HCEC 1CT (cell line): ENCODE results near the gene MTCH1.
"Not testable (repeated sequence)": the region's sequence is repeated elsewhere in the genome, so short reads cannot be mapped to it uniquely, and the experiment has no call there.

Experiments used
- DNase-seq: peaks from one replicate; pipeline ENCODE4 v3.0.0-alpha.2; 2017

Gene MTCH1

DNA sequence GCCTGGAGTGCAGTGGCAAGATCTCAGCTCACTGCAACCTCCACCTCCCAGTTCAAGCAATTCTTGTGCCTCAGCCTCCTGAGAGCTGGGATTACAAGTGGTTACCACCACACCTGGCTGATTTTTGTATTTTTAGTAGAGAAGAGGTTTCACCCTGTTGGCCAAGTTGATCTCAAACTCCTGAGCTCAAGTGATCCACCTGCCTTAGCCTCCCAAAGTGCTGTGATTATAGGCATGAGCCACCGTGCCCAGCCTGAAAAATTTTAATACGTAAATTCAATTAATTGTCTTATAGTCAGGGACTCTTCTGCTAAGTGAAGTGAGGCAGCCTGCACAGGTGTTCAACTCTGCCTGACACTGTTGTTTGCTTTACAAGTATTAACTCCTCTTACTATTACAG is 4.4 kb upstream of the MTCH1 start:
- DNase-seq, result not testable (repeated sequence)

DNA sequence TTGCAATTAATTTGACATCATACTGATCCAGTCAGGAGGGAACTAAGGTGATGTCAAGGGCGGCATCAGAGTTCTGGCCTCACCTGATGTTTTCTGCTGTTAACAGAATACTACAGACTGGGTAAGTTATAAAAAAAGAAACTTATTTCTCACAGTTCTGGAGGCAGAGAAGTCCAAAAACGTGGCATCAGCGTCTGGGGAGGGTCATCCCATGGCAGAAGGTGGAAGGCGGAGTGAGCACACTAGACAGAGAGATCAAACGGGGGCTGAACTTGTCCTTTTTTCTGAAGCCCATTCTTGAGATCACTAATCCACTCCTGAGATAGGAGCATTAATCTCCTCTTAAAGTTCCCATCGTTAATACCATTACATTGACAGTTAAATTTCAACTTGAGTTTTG is 3.3 kb upstream of the MTCH1 start:
- no peak for DNase-seq

DNA sequence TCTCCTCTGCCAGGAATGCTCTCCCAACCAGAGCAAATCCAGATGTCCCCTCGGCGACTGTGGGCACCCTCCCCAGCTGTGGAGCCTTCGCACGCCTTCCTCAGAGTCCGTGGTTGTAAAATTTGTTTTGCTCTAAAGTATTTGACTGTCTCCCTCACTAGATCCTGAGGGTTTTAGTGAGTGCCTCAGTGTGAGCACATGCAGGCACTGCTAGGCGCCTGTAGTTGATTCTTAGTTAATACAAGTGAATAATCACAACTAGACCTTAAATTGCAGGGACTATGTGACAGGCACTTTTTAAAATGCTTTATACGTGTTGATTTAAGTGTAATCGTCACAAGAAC is 680 bp upstream of the MTCH1 start:
- DNase-seq, result no peak

DNA sequence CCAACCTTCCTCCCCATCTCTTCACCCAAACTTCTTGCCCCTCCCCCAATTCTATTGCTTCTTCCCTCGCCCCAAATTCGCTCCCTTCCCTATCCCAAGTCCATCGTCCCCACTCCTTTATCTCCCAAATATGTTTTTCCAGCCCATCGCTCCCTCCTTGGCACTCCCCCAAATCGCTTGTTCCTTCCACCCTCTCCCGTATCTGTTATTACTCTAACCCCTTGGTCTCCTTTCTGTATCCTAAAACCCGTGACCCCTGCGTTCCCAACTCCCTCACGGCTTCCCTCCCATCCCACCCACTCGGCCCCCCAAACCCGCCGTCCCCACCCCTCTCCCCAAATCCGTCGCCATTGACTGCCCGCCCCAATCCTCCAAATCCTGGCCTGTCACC is 584 bp downstream of the MTCH1 start:
- DNase-seq, result no peak

DNA sequence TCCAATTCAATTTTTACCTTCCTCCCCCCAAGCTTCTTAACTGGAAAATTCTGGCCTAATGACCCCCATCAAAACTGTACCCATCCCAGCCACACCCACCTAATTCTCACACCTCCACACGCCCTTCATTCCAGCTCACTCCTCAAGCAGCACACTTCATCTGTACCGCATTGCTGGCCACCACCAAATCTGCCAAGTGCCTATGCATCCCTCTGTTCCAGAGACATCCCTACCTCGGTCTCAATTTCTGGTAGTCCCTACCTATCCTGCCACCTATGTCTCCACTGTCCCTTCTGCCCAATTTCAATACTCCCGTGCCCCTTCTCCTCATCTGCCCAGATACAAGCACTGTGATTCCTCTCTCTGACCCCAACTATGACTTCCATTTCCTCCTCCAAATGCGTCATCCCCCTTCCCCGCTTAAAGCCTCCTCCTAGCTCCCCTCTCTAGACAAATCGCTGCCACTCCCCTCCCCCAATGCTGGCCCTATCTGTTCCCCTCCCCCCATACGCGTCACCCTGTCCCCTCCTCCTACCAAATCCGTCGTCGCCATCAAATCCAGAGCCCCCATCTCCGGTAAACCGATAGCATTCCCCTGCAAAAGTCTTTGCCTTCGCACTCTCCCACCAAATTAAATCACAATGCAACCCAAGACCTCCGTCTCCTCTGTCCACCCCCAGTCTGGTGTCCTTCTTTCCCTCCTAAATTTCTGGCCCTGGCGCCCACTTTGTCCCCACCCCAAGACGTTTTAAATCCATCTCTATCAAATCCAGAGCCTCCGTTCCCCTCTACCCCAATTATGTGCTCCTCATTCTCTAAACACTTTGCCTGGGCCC is 1.2 kb downstream of the MTCH1 start:
- peak; percentile 71 for DNase-seq

DNA sequence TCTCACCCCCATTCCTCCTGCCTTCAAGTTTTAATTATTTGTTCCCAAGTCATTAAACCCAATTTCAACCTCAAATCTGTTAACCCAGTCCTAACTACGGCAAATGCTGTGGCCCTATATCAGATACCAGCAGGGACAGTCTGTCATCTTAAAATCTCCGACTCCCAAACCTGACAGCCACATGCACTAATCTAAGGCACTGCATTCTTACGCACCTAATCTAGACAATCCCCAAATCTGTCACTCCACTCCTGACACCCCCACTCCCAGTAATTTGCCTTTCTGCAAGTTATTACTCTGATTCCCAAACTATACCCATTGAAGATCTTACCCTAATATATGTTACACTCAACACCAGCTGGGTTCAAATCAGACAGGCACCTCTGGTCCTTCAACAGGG is 2.5 kb downstream of the MTCH1 start:
- DNase-seq, result no peak

DNA sequence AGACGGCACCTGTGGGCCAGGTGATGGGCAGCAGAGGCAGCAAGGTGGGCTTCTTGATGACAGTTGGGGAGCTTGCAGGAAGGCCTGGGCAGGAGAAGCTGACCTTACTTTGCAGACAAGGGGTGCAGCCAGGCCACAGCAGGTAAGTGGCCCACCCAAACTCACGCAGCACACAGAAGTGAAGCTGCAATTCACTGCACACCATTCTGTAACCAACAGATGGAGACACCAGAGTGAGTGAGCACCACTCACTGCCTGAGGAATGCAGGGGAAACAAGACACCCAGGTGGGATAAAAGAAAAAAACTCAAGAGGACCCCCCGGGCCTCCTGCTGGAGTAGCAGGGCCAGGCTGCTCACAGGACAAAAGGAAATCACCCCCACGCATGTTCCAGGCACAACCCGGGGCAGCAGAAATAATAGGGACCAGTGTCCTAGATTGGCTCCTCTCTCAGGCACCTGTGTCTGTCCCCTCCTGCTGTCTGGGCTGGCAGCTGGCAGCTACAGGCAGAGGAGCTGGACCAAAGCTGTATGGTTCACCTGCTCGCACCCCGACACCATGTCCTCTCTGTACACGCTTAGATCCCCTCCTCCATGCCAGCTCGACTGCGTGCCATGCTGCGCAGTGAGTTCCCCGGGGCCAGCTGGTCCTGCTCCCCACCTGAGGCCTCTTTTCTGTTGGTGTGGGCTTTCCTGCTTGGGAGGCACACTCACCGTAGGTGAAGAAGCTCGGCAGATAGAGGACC is 4.9 kb downstream of the MTCH1 start:
- DNase-seq, result no peak

DNA sequence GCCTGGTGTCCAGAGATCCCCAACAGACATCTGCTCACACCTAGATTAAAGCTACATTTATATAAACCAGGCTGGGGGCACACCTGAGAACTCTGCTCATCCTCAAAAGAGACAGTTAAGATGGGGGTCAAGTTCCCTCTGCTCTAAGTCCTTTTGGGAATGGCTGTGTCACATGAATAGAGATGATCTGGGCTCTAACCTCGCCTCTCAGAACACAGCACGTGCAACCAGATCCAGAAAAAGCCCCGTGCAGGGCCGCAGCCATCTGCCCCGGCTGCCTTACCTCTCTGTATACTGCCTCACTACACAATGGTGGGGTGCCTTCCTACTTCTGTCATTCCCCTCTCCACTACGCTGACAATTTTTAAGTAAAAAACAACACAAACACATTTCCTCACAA is 5.9 kb downstream of the MTCH1 start:
- no peak for DNase-seq

DNA sequence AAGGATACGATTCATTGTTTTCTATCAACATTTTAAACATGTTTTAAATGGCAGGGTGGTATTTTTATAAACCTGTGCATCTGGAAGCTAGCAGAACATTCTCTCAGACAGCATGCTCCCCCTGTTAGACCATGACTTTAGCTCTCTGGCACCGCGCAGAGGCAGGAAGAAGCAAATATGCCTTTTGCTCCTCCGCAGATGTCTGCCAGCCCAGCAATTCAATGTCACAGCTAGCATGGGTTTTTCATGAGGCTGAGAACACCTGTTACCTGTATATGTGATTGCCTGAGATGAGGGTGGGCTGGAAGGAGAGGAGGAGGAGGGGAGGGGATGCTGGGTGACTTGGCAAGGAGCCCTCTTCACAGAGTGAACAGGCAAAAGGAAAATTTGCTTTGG is 6.7 kb downstream of the MTCH1 start:
- peak; percentile 38 for DNase-seq

DNA sequence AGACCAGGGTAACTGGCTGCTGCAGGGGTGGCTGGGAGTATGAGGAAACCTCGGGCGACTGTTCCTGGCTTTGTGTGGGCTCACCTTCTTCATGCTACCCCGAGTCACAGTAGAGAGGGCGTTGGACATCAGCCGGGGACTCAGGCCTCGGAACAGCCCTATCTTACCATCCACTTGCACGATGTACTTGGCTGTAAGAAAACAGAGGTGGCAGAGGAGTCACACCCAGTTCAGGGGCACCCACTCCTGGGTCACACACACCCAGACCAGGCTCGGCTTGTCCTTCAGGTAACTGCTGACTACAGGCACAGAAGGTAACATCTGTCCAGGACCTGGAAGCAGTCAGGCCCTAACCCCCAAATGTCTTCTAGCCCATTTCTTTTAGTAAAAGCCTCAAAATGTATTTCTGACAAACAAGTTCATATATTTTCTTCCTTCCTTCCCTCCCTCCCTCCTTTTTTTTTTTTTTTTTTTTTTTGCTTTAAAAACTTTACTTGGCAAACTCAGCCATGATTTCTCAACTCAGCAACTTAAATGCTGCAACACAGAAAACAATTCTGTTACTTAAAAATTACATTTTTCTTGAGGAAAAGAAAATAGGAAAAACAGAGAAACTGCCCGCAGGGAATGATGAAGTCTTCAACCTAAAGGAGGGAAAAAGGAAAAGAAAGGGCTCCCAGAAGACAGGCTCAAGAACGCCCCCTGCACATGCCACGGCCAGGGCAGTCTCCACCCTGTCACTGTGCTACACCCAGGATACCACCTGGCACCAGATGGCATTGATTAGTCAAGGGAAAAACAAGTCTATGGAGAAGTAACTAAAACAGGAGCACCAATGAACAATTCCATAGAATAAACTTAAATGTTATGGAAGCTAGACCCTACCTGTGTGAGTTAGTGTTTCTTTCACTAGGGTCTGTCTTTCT is 7.3 kb downstream of the MTCH1 start:
- no peak for DNase-seq

DNA sequence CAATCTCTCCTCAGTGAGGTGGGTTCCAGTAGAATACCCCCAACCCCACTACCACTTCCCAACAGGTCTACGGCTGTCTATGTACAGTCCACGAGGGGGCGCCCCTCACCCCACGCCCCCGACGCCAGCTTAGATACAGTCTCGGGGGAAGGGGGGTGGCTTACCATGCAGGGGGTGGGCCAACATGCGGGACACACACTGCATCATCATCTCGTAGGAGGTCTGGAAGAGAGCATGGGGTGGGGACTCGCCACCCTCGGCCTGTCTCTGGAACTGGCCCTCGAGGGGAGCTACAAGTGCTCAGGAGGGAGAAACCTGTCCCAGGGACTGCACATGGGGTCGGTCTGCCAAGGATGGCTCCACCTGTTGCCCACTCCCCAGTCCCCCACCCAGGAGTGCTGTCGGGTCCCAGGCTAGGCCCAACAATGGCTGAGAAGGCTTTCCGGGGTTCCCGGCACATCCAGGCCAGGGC is 8.5 kb downstream of the MTCH1 start:
- DNase-seq, result no peak

DNA sequence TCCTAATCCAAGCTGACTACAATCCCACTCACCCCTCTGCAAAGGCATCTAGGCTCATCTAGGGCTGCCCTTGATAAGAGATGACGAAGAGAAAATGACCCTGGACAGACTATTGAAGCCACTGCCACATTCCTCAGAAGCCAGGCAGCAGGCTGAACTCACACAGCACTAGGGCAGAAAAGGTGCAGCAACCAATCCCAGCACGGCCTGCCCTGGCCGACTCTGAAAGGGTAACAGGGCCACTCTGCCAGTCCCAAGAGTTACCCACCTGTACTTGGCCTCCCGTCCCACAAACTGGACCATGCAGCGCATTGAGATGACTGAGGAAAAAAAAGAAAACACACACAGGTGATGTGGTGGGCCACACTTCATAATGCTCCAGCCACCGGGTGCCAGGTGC is 9.1 kb downstream of the MTCH1 start:
- no peak for DNase-seq

DNA sequence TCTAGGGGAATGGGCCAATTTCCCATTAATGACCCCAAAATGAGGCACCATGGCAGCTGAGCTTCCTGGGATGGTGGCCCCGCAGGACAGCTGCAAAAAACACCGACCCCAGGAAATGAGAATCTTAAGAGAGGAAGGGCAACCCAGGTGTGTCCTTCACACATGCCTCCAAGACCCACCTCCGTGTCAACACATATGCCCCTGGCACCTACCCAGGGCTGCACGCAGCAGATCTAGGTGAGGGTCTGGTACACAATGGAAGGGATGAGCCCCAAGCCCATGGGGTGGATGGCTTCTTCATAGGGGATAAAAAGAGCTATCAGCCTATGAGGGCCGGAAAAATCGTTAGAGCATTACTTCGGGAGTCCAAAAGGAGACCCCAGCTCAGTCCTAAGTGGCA is 9.5 kb downstream of the MTCH1 start:
- DNase-seq, result no peak

DNA sequence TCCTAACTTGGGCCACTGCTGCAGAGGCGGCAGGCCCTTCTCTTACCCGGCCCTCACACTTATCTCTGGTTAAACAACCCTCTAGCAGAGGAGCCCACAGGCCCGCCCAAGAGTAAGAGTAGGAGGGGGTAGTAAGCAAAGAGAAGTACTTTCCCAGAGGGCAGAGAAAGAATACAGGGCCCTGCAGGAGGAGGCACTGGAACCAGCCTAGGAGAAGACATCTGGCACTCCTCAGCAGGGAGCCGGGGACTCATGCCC is 10.1 kb downstream of the MTCH1 start:
- DNase-seq, result no peak

DNA sequence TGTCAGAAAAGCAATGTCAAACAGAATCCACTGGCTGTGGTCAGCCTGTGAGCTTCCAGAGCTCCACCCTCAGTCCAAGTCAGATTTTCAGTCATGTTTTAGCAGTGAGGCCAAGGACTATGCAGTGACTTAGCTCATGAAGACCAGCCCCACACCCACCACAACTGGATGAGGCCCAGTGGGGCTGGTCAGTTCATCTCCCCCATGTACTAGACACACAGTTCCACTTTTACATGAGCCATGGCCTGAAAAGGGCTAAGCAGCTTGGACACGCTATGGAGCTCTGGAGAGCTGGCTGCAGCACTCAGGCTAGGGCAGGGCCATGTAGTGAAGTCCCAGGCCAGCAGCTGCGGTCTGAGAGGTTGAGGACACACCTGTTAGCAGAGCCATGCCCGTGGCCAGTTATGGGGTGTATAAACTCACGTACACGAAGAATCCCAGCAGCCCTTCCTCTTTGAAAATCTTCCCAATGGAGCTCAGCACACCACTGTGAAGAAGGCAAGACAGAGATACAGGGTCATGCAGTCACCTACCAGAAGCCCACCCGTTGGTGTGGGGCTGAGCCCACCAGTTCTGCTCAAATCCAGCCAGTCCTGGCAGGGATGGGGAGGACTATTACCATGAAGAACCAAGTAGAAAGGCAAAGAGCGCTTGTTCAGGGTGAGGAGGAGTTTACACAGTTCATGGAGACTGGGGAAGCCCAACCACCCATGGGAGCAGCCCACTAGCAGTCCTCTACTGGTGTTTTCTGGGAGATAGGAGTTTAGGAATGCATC is 10.6 kb downstream of the MTCH1 start:
- DNase-seq, result no peak

DNA sequence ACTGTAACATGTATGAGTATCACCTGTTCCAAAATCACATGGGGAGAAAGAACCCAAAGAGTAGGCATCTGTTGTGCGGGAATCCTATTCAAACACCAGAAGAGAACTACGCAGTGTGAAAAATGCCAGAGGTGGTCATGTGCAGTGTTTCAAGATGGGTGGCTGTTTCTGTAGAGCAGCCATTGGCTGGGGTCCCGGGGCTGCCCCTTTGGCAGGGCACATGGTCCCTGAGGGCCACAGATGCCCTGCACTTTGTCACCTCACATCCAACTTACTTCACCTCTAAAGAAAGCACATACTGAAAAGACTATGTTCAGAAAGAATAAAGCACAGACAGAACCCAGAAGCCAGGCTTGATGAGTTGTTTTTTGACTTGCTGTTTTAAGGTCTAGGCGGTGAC is 12.3 kb downstream of the MTCH1 start:
- no peak for DNase-seq

DNA sequence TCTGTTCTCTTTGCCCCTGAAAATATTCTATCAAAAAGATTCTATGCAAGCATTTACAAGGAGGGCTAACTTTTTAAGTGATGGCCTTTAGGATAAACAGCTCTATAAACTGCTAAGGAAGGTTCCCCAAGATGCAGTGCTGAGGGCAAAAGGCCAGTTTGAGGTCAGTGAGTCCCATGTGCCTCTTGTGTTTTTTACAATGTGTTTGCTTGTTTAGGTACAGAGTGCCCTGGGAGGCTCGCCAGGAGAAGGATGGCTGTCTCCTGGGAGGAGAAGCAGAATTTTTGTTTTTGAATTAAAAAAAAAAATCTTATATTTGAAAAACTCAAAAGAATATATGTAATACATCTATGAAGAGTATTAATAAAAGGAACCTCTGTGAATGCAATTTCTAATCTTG is 12.8 kb downstream of the MTCH1 start:
- no peak for DNase-seq

DNA sequence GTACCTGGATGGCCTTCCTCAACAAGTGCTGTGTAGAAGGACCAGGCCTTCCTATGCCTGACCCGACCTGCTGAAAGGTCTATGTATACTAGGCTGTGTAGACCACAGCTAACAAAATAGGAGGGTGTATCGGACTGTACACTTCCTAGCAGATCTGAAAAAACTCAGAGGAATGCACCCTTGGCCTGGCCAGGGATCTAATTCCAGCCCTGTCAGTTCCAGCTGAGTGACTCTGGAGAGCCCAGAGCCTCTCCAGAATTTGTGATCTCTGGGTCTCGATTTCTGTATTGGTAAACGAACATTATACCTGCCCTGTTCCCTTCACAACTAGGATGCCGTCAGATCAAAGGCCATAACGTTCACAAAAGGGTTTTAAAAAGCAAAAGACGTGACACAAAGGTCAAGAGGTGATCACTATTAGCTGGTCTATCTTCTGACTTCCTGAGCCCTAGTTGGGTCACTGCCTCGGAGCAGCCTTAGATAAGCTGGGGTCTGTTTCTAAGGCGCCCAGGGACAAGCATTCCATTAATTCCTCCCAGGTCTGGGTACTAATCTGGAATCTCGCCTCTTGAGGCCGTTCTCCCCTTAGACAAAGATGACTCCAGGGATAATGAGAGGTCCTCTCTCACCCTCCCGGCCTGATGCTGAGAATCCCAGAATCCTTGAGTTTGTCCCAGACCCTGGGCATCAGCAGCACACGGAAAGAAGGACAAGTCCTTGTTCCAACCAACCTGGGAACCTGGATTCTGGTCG is 13.9 kb downstream of the MTCH1 start:
- DNase-seq, result no peak

DNA sequence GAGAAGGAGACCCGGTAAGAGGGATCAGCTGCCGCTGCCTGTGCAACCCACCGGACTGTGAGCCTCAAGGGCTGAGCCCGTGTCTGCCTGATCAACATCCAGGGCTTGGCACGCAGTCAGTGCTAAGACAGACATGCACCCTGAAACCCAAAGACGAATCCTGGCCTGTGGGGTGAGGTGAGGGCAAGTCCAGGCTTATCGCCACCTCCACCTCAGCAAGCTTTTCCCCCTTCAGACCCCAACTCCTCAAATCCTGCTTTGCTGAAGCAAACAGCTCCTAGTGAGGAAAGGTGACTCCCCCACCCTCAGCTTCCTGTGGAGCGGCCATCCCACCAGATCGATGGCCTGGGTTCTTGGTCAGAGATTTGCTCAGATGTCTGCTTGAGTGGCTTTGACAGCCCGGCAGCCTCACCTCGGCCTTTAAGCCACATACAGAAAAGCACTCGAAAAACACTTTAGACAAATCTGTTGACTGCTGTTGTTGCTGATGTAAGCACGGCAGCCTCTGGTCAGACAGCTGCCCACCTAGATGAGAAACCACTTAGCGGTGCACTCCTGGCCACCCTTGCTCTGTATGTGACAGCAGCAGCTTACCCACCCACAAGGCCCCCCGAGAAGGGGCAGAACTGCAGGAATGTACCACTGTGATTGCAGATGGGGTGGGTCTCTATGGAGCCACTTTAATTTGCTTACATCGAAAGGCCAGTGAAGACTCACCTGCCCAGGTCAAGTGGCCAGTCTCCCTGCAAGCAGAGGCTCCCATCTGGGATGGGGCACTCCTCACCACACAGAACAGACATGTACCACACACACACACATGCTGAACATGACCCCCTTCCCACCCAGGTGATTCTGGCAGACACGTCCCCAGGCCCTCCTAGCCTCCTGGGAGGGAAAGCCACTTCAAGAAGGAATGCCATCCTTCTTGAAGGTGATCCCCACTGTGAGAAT is 14.8 kb downstream of the MTCH1 start:
- DNase-seq, result no peak

DNA sequence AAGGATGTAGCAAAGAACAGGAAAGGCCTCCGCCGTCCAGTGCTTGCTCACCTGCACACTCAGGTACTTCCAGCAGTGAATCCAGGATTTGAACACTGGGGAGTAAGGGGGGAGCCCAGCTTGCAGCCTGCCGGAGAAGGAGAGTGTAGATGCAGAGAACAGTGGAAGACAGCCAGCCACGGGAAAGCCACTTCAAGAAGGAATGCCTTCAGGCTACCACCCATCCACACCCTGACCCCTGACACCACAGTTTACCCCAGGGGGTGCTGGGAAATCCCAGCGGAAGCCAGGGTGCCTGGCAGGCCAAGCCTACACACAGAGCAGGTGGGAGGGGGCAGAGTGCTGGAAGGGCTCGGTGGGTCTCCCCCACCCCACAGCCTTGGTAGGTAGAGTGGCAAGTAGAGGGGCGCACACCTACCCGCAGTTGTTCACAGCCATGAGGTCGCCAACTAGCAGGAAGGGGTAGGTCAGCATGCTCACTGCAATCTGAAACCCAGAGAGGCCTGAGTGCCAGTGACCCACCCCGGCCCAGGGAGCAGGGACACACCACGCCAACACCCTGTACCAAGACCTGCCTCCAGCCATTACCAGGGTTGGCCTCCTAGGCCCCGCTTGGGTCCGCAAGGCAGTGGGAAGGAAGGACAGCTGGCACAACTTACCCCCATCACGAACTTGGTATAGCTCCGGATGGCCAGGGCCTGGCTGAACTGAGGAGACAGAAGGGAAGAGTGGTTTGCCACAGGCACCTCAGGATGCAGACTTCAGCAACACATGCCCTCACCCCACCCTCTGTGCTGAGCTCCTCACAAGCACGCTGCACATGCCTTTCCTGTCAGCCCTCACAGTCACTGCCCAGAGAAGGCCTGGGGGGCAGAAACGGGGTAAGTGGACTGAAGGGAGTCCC is 15.8 kb downstream of the MTCH1 start:
- no peak for DNase-seq
